Caco-2 (cell line): ENCODE data around the gene SERAC1. TPM values are rescaled to one million over a fixed set of nuclear protein-coding genes. Genes with fewer than 3 reads are reported as not detected.

Experiments used
- BruUV-seq: library from RNA; stranded (reverse); fragments of 400-500 nt; replicated peaks from 2 replicates; lab custom pipeline; 2021; lab: Mats Ljungman, UMichigan
- CTCF ChIA-PET: fragments of 300-600 bp; sonication (Branson Sonifier 250); formaldehyde crosslinking; loops from one replicate; lab custom pipeline; 2022; ENCODE audit warnings: antibody characterized with exemption; lab: Charles Lee
- POLR2A ChIA-PET: fragments of 300-600 bp; sonication (Branson Sonifier 250); formaldehyde crosslinking; loops from one replicate; lab custom pipeline; 2022; ENCODE audit warnings: antibody characterized with exemption; lab: Charles Lee
- DNase-seq, 2 experiments: peaks; one replicate each; pipeline versions ENCODE4 v3.0.0 to v3.0.0-alpha.2; 2020 to 2022
- H3K27me3 ChIP-seq: replicated peaks from 2 replicates; pipeline ENCODE4 v1.6.0; 2011; ENCODE audit warnings: low read length; ENCODE audit not compliant: control insufficient read depth, insufficient read depth
- H3K36me3 ChIP-seq: 2 replicates; pipeline ENCODE4 v1.5.1; 2011; ENCODE audit warnings: low read length; ENCODE audit not compliant: control insufficient read depth, insufficient read depth
- H3K4me1 ChIP-seq: fragments of 250-450 bp; sonication (Bioruptor Pico); 2 replicates; pipeline ENCODE4 v1.5.1; 2020; ENCODE audit warnings: mild to moderate bottlenecking
- H3K4me3 ChIP-seq: 2 replicates; pipeline ENCODE4 v1.5.1; 2011; ENCODE audit warnings: low read depth, mild to moderate bottlenecking, control low read depth, low read length
- H3K9me3 ChIP-seq: fragments of 250-450 bp; sonication (Bioruptor Pico); 2 replicates; pipeline ENCODE4 v1.5.1; 2020; ENCODE audit warnings: mild to moderate bottlenecking, moderate library complexity
- H3K27ac Mint-ChIP-seq: one replicate; pipeline ENCODE4 v1.8.0; 2022; ENCODE audit warnings: mixed read lengths; ENCODE audit not compliant: unreplicated experiment
- H3K27me3 Mint-ChIP-seq: one replicate; pipeline ENCODE4 v1.8.0; 2022; ENCODE audit warnings: mixed read lengths; ENCODE audit not compliant: insufficient read depth, unreplicated experiment
- H3K36me3 Mint-ChIP-seq: one replicate; pipeline ENCODE4 v1.8.0; 2022; ENCODE audit warnings: mild to moderate bottlenecking, mixed read lengths; ENCODE audit not compliant: insufficient read depth, unreplicated experiment
- H3K4me1 Mint-ChIP-seq: one replicate; pipeline ENCODE4 v1.8.0; 2022; ENCODE audit warnings: low read depth, mixed read lengths; ENCODE audit not compliant: unreplicated experiment
- H3K4me3 Mint-ChIP-seq: one replicate; pipeline ENCODE4 v1.8.0; 2022; ENCODE audit warnings: mild to moderate bottlenecking, moderate library complexity, mixed read lengths; ENCODE audit not compliant: unreplicated experiment
- H3K9me3 Mint-ChIP-seq: one replicate; pipeline ENCODE4 v1.8.0; 2022; ENCODE audit warnings: mixed read lengths; ENCODE audit not compliant: unreplicated experiment
- intact Hi-C: fragments of 100-400 bp; cut with micrococcal nuclease; formaldehyde crosslinking; loops from one replicate; pipeline ENCODE4 v1.10.0; 2022; ENCODE audit not compliant: unreplicated experiment
- total RNA-seq: library from RNA; stranded (reverse); gene quantifications from 2 replicates; pipeline ENCODE4 v1.2.3, GENCODE V29; 2022
- TF ChIP-seq, protein P1 (sequence below), 2 experiments: fragments of 200-600 bp in 1 of 2; IDR thresholded peaks; 1 replicate in 1 of 2; 2 replicates in 1 of 2; pipeline versions ENCODE4 v1.5.1 to v1.8.0; 2011 to 2022; ENCODE audit warnings: antibody characterized with exemption in 1 of 2, control low read depth in 1 of 2, inconsistent platforms in 1 of 2, low read depth in 1 of 2, low read length in 1 of 2, mild to moderate bottlenecking in 1 of 2, moderate library complexity in 1 of 2; ENCODE audit not compliant: insufficient read depth in 1 of 2, severe bottlenecking in 1 of 2, unreplicated experiment in 1 of 2

The SERAC1 gene
- total RNA-seq, 1 experiment from 2014 or later = 7.4 TPM

DNA sequence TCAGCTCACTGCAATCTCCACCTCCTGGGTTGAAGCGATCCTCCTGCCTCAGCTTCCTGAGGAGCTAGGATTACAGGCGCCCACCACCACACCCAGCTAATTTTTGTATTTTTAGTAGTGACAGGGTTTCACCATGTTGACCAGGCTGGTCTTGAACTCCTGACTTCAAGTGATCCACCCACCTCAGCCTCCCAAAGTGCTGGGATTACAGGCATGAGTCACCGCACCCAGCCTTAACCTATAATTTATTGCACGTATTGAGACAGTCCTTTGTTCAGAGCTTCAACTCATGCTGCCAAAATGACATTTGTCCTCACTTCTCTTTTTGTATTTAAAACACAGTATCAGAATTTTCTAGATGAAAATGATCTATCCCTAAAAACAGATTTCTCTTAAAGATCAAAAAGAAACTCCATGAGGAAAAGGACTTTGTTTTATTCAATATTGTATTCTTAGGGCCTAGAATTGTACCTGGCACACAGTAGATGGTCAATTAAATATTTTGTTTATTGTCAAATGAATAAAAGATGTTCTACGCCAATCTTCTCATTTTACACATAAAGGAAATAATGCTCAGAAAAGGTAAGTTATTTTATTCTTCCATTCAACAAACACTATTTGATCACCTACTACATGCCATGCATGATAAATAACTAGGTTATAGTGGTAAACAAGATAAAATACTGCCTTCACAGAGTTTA, 10.8 kb downstream of the SERAC1 start:
- Mint-ChIP-seq H3K4me1 (no peaks in the 10 kb centered on the region), H3K4me3 (no peak overlapping the region), H3K36me3 (no peaks in the 10 kb centered on the region), H3K27me3 (no peaks in the 10 kb centered on the region), H3K27ac (no peak overlapping the region), H3K9me3 (no peaks in the 10 kb centered on the region)
- ChIA-PET POLR2A (no interaction called here), CTCF (no interaction called here)
- Histone ChIP-seq H3K9me3 (no peaks in the 10 kb centered on the region), H3K27me3 (no peaks in the 10 kb centered on the region), H3K4me1 (peaks cover 8% of the 10 kb centered on the region; the same call in 1 of the 2 replicates), H3K4me3 (no peak overlapping the region), H3K36me3 (no peaks in the 10 kb centered on the region)
- intact Hi-C loops = no loop called here
- BruUV-seq = no TSS peak
- DNase-seq = no peak
- TF ChIP-seq, protein P1, sequence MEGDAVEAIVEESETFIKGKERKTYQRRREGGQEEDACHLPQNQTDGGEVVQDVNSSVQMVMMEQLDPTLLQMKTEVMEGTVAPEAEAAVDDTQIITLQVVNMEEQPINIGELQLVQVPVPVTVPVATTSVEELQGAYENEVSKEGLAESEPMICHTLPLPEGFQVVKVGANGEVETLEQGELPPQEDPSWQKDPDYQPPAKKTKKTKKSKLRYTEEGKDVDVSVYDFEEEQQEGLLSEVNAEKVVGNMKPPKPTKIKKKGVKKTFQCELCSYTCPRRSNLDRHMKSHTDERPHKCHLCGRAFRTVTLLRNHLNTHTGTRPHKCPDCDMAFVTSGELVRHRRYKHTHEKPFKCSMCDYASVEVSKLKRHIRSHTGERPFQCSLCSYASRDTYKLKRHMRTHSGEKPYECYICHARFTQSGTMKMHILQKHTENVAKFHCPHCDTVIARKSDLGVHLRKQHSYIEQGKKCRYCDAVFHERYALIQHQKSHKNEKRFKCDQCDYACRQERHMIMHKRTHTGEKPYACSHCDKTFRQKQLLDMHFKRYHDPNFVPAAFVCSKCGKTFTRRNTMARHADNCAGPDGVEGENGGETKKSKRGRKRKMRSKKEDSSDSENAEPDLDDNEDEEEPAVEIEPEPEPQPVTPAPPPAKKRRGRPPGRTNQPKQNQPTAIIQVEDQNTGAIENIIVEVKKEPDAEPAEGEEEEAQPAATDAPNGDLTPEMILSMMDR (IDR thresholded peaks at IDR 0.05; ENCODE audit: insufficient read depth in 1 of 2, low read depth in 1 of 2, low read length in 1 of 2, severe bottlenecking in 1 of 2, unreplicated experiment in 1 of 2) = no peak

DNA sequence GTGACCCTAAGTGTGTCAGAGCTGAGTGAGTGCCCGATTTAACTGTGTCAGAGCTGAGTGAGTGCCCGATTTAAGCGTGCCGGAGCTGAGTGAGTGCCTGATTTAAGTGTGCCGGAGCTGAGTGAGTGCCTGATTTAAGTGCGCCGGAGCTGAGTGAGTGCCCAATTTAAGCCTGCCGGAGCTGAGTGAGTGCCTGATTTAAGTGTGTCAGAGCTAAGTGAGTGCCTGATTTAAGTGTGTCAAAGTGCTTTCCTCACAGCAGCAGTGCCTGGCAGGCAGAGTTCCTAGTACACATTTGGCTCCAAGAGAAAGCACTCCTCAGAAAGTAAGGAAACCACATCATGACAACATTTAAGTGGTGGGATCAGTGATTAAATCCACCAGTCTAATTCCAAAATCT, 13.2 kb downstream of the SERAC1 start:
- no peaks in the 10 kb centered on the region for H3K36me3 ChIP-seq
- peaks cover 8% of the 10 kb centered on the region; the same call in 1 of the 2 replicates for H3K4me1 ChIP-seq
- H3K9me3 Mint-ChIP-seq = no peaks in the 10 kb centered on the region
- intact Hi-C loops = no loop called here
- ChIA-PET CTCF (no interaction called here), POLR2A (interaction anchor here (0.6 kb wide), 1 partner anchor 42 kb away, joined by 3 read pairs; no protein-coding TSS in a partner anchor)
- no TSS peak for BruUV-seq
- H3K36me3 Mint-ChIP-seq = no peaks in the 10 kb centered on the region
- H3K27me3 Mint-ChIP-seq = no peaks in the 10 kb centered on the region
- no peak for DNase-seq
- no peak overlapping the region for H3K4me3 ChIP-seq
- no peaks in the 10 kb centered on the region for H3K4me1 Mint-ChIP-seq
- H3K4me3 Mint-ChIP-seq = no peak overlapping the region
- no peaks in the 10 kb centered on the region for H3K9me3 ChIP-seq
- TF ChIP-seq, protein P1 (IDR thresholded peaks at IDR 0.05; ENCODE audit: insufficient read depth in 1 of 2, low read depth in 1 of 2, low read length in 1 of 2, severe bottlenecking in 1 of 2, unreplicated experiment in 1 of 2) = no peak
- no peak overlapping the region for H3K27ac Mint-ChIP-seq
- H3K27me3 ChIP-seq = no peaks in the 10 kb centered on the region

DNA sequence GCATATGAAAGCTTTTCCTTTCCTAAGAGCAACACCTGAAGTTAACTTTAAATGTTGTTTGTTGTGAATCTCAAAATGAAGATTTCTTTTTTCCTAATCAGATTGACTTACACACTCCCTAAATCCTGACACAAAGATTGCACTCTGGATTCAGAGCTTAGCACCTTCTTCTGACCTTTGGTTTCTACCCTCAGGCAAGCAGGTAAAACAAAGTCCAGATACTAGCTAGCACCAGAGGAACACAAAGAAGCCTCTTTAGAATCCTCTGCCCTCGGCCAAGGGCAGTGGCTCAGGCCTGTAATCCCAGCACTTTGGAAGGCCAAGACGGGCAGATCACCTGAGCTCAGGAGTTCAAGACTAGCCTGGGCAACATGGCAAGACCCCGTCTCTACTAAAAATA, 14.5 kb downstream of the SERAC1 start:
- intact Hi-C loops = no loop called here
- no peak overlapping the region for H3K4me3 ChIP-seq
- TF ChIP-seq, protein P1 (IDR thresholded peaks at IDR 0.05; ENCODE audit: insufficient read depth in 1 of 2, low read depth in 1 of 2, low read length in 1 of 2, severe bottlenecking in 1 of 2, unreplicated experiment in 1 of 2) = no peak
- DNase-seq = peak in 1 of 2 experiments; percentile 15
- H3K27ac Mint-ChIP-seq = no peak overlapping the region
- ChIA-PET POLR2A (no interaction called here), CTCF (no interaction called here)
- H3K9me3 ChIP-seq = no peaks in the 10 kb centered on the region
- H3K36me3 Mint-ChIP-seq = no peaks in the 10 kb centered on the region
- H3K27me3 Mint-ChIP-seq = no peaks in the 10 kb centered on the region
- no peaks in the 10 kb centered on the region for H3K4me1 Mint-ChIP-seq
- no peak overlapping the region for H3K4me3 Mint-ChIP-seq
- no peaks in the 10 kb centered on the region for H3K36me3 ChIP-seq
- H3K9me3 Mint-ChIP-seq = no peaks in the 10 kb centered on the region
- no TSS peak for BruUV-seq
- H3K4me1 ChIP-seq = peaks cover 8% of the 10 kb centered on the region; the same call in 1 of the 2 replicates
- no peaks in the 10 kb centered on the region for H3K27me3 ChIP-seq
